Endothelial cell of umbilical vein (primary cell): ENCODE results near the gene PRUNE2. TPM values are rescaled to one million over a fixed set of nuclear protein-coding genes. Genes with fewer than 3 reads are reported as not detected.

Experiments used
- BruUV-seq: library from RNA; stranded (reverse); fragments of 400-500 nt; replicated peaks from 2 replicates; lab custom pipeline; 2021; lab: Mats Ljungman, UMichigan
- CTCF ChIA-PET: fragments of 300-600, 350-600 bp; sonication (Branson Sonifier 250); formaldehyde crosslinking; loops from one replicate; lab custom pipeline; 2021; ENCODE audit warnings: antibody characterized with exemption, inconsistent platforms; lab: Charles Lee
- POLR2A ChIA-PET: fragments of 300-600, 350-600 bp; sonication (Branson Sonifier 250); formaldehyde crosslinking; loops from one replicate; lab custom pipeline; 2021; ENCODE audit warnings: antibody characterized with exemption, inconsistent platforms; lab: Charles Lee
- DNase-seq: peaks from one replicate; pipeline ENCODE4 v3.0.0-alpha.2; 2011; ENCODE audit warnings: low read depth, low spot score
- FAIRE-seq: peaks from 2 replicates; lab custom pipeline; 2011; peaks lifted over from hg19 to GRCh38; lab: Jason Lieb, UNC
- H2AFZ ChIP-seq: 2 replicates; pipeline ENCODE4 v1.6.0; 2012; ENCODE audit warnings: low read depth, low read length, control low read depth, inconsistent platforms
- H3K27ac ChIP-seq: 2 replicates; pipeline ENCODE4 v1.5.1; 2011; ENCODE audit warnings: low read depth, mild to moderate bottlenecking, control low read depth, low read length, moderate library complexity; ENCODE audit not compliant: insufficient read depth
- H3K27me3 ChIP-seq, 2 experiments: 2 replicates each; pipeline versions ENCODE4 v1.6.0 to v1.6.1; 2011; ENCODE audit warnings: low read length in 2 of 2, mixed read lengths in 1 of 2; ENCODE audit not compliant: control insufficient read depth in 2 of 2, insufficient read depth in 2 of 2
- H3K36me3 ChIP-seq, 2 experiments: 2 replicates in 1 of 2; 3 replicates in 1 of 2; pipeline ENCODE4 v1.5.1; 2011; ENCODE audit warnings: low read length in 2 of 2, mild to moderate bottlenecking in 1 of 2, moderate library complexity in 1 of 2; ENCODE audit not compliant: control insufficient read depth in 2 of 2, insufficient read depth in 2 of 2; ENCODE audit errors: extremely low read depth in 1 of 2
- H3K4me1 ChIP-seq: 3 replicates; pipeline ENCODE4 v1.5.1; 2011; ENCODE audit warnings: mild to moderate bottlenecking, low read length; ENCODE audit not compliant: control insufficient read depth, insufficient read depth; ENCODE audit errors: extremely low read depth
- H3K4me2 ChIP-seq: 2 replicates; pipeline ENCODE4 v1.6.1; 2011; ENCODE audit warnings: low read length, control low read depth, mixed read lengths; ENCODE audit not compliant: insufficient read depth
- H3K4me3 ChIP-seq, 3 experiments: fragments of 200-600 bp in 1 of 3; sonication (generic), shearing (Covaris generic) in 1 of 3; replicated peaks in 1 of 3; 2 replicates each; pipeline ENCODE4 v1.5.1; 2011 to 2016; ENCODE audit warnings: control low read depth in 3 of 3, low read length in 3 of 3, mild to moderate bottlenecking in 2 of 3, inconsistent platforms in 1 of 3, low read depth in 1 of 3, moderate library complexity in 1 of 3; ENCODE audit not compliant: insufficient read depth in 1 of 3
- H3K79me2 ChIP-seq: 2 replicates; pipeline ENCODE4 v1.6.0; 2012; ENCODE audit warnings: low read length, inconsistent platforms; ENCODE audit not compliant: control insufficient read depth, insufficient read depth
- H3K9ac ChIP-seq: replicated peaks from 2 replicates; pipeline ENCODE3; 2011; ENCODE audit warnings: low read length, control low read depth; ENCODE audit not compliant: insufficient read depth; ENCODE audit errors: extremely low read depth
- H3K9me1 ChIP-seq: replicated peaks from 3 replicates; pipeline ENCODE4 v1.6.0; 2011; ENCODE audit warnings: mild to moderate bottlenecking, low read length; ENCODE audit not compliant: control insufficient read depth, insufficient read depth; ENCODE audit errors: extremely low read depth
- H3K9me3 ChIP-seq: replicated peaks from 2 replicates; pipeline ENCODE4 v1.5.1; 2012; ENCODE audit warnings: low read length, inconsistent platforms; ENCODE audit not compliant: control insufficient read depth, insufficient read depth
- H4K20me1 ChIP-seq: replicated peaks from 2 replicates; pipeline ENCODE3; 2011; ENCODE audit warnings: mild to moderate bottlenecking, low read length; ENCODE audit not compliant: control insufficient read depth, insufficient read depth; ENCODE audit errors: extremely low read depth
- CTCF ChIP-seq, 2 donors: IDR thresholded peaks; 1 replicate in 1 of 2; 2 replicates in 1 of 2; pipeline ENCODE4 v1.5.1; 2011; ENCODE audit warnings: low read length in 2 of 2, mild to moderate bottlenecking in 2 of 2, moderate library complexity in 2 of 2, control low read depth in 1 of 2, inconsistent platforms in 1 of 2, low read depth in 1 of 2; ENCODE audit not compliant: insufficient read depth in 1 of 2; ENCODE audit errors: extremely low read depth in 1 of 2
- EZH2 ChIP-seq: IDR thresholded peaks from 2 replicates; pipeline ENCODE4 v1.6.1; 2012; ENCODE audit warnings: borderline replicate concordance, low read depth, mild to moderate bottlenecking, moderate library complexity, low read length, inconsistent platforms; ENCODE audit not compliant: severe bottlenecking
- FOS ChIP-seq: IDR thresholded peaks from 2 replicates; pipeline ENCODE4 v1.6.1; 2011; ENCODE audit warnings: mild to moderate bottlenecking, low read length, moderate library complexity, borderline replicate concordance; ENCODE audit not compliant: insufficient read depth
- GATA2 ChIP-seq: IDR thresholded peaks from 2 replicates; pipeline ENCODE4 v1.7.0; 2011; ENCODE audit warnings: low read depth, mild to moderate bottlenecking, moderate library complexity, mixed read lengths, low read length; ENCODE audit not compliant: insufficient read length, insufficient read depth
- JUN ChIP-seq: IDR thresholded peaks from 2 replicates; pipeline ENCODE4 v1.6.1; 2011; ENCODE audit warnings: borderline replicate concordance, low read depth; ENCODE audit not compliant: insufficient read length, insufficient read depth
- MYC ChIP-seq: IDR thresholded peaks from one replicate; pipeline ENCODE4 v1.6.1; 2011; ENCODE audit warnings: mild to moderate bottlenecking, low read depth, low read length
- POLR2A ChIP-seq: IDR thresholded peaks from 2 replicates; pipeline ENCODE4 v1.6.1; 2012; ENCODE audit warnings: low read depth, mild to moderate bottlenecking, control low read depth, low read length
- POLR2AphosphoS5 ChIP-seq: IDR thresholded peaks from 2 replicates; pipeline ENCODE4 v1.6.1; 2012; ENCODE audit warnings: low read depth, mild to moderate bottlenecking, control low read depth, low read length, moderate library complexity; ENCODE audit not compliant: insufficient read depth
- dilution Hi-C: fragments of 300-500 bp; cut with MboI; formaldehyde crosslinking; loops from one replicate; pipeline ENCODE4 v1.15.0; 2019; ENCODE audit warnings: low sequenced_read_pairs; ENCODE audit not compliant: extremely low pct_ligation_motif_present
- intact Hi-C: fragments of 100-400 bp; cut with micrococcal nuclease; formaldehyde crosslinking; loops from one replicate; pipeline ENCODE4 v1.10.0; 2022
- polyA plus RNA-seq, 4 experiments: library from polyadenylated mRNA; depleted of rRNA in 3 of 4; stranded (reverse) in 3 of 4; unstranded in 1 of 4; fragments of >200 nt; gene quantifications; 2 replicates each; pipeline versions ENCODE4 v1.2.1 to v1.2.3, GENCODE V29; 2011 to 2012; ENCODE audit warnings: missing spikeins in 1 of 4
- total RNA-seq: library from RNA; stranded (reverse); gene quantifications from 2 replicates; pipeline ENCODE4 v1.2.3, GENCODE V29; 2021
- TF ChIP-seq, protein P1 (sequence below): IDR thresholded peaks from 2 replicates; pipeline ENCODE4 v1.6.1; 2011; ENCODE audit not compliant: insufficient read depth, insufficient read length

Gene PRUNE2
- total and polyA plus RNA-seq, 2 donors (not counting 3 experiments of a cell fraction or from before 2014, with no cell fraction given), result 15.8 to 21.7 TPM

- Histone ChIP-seq H3K9ac (no peak overlapping the region), H3K4me1 (peaks cover 21% of the 10 kb centered on the region), H3K79me2 (no peaks in the 10 kb centered on the region), H2AFZ (no peak overlapping the region), H3K36me3 (no peaks in the 10 kb centered on the region), H3K4me3 (no peak overlapping the region), H3K27me3 (no peaks in the 10 kb centered on the region), H3K9me3 (no peaks in the 10 kb centered on the region), H4K20me1 (no peaks in the 10 kb centered on the region), H3K4me2 (no peak overlapping the region), H3K9me1 (no peaks in the 10 kb centered on the region), H3K27ac (no peak overlapping the region)
- no TSS peak for BruUV-seq
- FAIRE-seq (no peak), DNase-seq (no peak)
- dilution Hi-C loops (no loop called here), intact Hi-C loops (no loop called here)
- CTCF ChIA-PET, result interaction anchor here (2.2 kb wide), 1 partner anchor 11 kb away, joined by 5 read pairs; no protein-coding TSS in a partner anchor
- TF ChIP-seq MYC, result no peak
- TF ChIP-seq POLR2A, result no peak
- TF ChIP-seq FOS, result no peak
- TF ChIP-seq GATA2, result no peak
- no peak for TF ChIP-seq EZH2
- TF ChIP-seq, protein P1, sequence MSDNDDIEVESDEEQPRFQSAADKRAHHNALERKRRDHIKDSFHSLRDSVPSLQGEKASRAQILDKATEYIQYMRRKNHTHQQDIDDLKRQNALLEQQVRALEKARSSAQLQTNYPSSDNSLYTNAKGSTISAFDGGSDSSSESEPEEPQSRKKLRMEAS, result no peak
- no peak for TF ChIP-seq JUN
- TF ChIP-seq CTCF (IDR thresholded peaks at IDR 0.05; ENCODE audit: extremely low read depth in 1 of 2, insufficient read depth in 1 of 2, low read depth in 1 of 2, low read length in 2 of 2), result no peak
- TF ChIP-seq POLR2AphosphoS5, result no peak
- POLR2A ChIA-PET, result no interaction called here
Measured at GRCh38 chr9:76693912-76694311, 212.0 kb downstream of the PRUNE2 start.
